Measurements from ENCODE around the gene ZNF853. TPM values are rescaled to one million over a fixed set of nuclear protein-coding genes. Genes with fewer than 3 reads are reported as not detected.

The ZNF853 gene
- polyA plus RNA-seq, 1 donor (not counting 4 experiments of a cell fraction or from before 2014, with no cell fraction given): 0.03 TPM

DNA sequence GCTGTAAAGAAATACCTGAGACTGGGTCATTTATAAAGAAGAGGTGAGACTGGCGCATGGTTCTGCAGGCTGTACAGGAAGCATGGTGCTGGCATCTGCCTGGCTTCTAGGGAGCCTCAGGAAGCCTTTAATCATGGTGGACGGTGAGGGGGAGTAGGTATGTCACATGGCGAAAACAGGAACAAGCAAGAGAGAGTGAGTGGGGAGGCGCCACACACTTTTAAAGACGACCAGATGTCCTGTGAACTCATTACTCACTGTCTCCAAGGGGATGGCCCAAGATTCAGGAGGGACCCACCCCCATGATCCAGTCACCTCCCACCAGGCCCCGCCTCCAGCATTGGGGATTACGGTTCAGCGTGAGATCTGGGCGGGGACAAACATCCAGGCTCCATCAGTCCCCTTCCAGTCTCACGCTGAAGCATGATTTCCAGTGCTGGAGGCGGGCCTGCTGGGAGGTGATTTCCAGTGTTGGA is 24.9 kb downstream of the ZNF853 start:
- DNase-seq (ENCODE audit: low read depth, low spot score) (no peak), FAIRE-seq (no peak)
- Histone ChIP-seq H4K20me1 (ENCODE audit: control insufficient read depth, extremely low read depth, insufficient read depth, low read length) (no peaks in the 10 kb centered on the region), H3K9me3 (ENCODE audit: control insufficient read depth, low read depth, low read length) (no peaks in the 10 kb centered on the region), H3K36me3 (ENCODE audit: control insufficient read depth in 2 of 2, extremely low read depth in 1 of 2, insufficient read depth in 2 of 2, low read length in 2 of 2) (peaks cover 13 to 24% of the 10 kb centered on the region in 2 experiments), H3K4me2 (ENCODE audit: control insufficient read depth, extremely low read depth, insufficient read depth, low read depth, low read length) (no peak overlapping the region), H3K9ac (ENCODE audit: control insufficient read depth, extremely low read depth, insufficient read depth, low read length) (no peak overlapping the region), H3K4me3 (ENCODE audit: control insufficient read depth in 2 of 3, extremely low read depth in 1 of 3, insufficient read depth in 2 of 3, low read depth in 1 of 3, low read length in 3 of 3) (no peak overlapping the region), H3K9me1 (ENCODE audit: control insufficient read depth, extremely low read depth, insufficient read depth, low read length) (no peaks in the 10 kb centered on the region), H3K27me3 (ENCODE audit: control insufficient read depth, extremely low read depth, insufficient read depth, low read length) (no peaks in the 10 kb centered on the region), H3K27ac (ENCODE audit: control insufficient read depth, insufficient read depth, low read length) (no peak overlapping the region), H3K79me2 (ENCODE audit: control insufficient read depth, insufficient read depth, low read length) (peaks cover 27% of the 10 kb centered on the region), H2AFZ (ENCODE audit: control insufficient read depth, low read length) (no peak overlapping the region), H3K4me1 (ENCODE audit: control insufficient read depth, extremely low read depth, insufficient read depth, low read length) (peaks cover 6% of the 10 kb centered on the region)
- dilution Hi-C loops (cut with MboI; ENCODE audit: extremely low pct_ligation_motif_present, low sequenced_read_pairs): no loop called here
- TF ChIP-seq, protein P1, sequence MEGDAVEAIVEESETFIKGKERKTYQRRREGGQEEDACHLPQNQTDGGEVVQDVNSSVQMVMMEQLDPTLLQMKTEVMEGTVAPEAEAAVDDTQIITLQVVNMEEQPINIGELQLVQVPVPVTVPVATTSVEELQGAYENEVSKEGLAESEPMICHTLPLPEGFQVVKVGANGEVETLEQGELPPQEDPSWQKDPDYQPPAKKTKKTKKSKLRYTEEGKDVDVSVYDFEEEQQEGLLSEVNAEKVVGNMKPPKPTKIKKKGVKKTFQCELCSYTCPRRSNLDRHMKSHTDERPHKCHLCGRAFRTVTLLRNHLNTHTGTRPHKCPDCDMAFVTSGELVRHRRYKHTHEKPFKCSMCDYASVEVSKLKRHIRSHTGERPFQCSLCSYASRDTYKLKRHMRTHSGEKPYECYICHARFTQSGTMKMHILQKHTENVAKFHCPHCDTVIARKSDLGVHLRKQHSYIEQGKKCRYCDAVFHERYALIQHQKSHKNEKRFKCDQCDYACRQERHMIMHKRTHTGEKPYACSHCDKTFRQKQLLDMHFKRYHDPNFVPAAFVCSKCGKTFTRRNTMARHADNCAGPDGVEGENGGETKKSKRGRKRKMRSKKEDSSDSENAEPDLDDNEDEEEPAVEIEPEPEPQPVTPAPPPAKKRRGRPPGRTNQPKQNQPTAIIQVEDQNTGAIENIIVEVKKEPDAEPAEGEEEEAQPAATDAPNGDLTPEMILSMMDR (optimal IDR thresholded peaks at IDR 0.05 in 1 of 3, IDR thresholded peaks at IDR 0.05 in 1 of 3, conservative IDR thresholded peaks at IDR 0.05 in 1 of 3; ENCODE audit: extremely low read depth in 1 of 3, insufficient read depth in 2 of 3, low read length in 3 of 3): no peak
- TF ChIP-seq EZH2 (IDR thresholded peaks at IDR 0.05; ENCODE audit: low read length): no peak

DNA sequence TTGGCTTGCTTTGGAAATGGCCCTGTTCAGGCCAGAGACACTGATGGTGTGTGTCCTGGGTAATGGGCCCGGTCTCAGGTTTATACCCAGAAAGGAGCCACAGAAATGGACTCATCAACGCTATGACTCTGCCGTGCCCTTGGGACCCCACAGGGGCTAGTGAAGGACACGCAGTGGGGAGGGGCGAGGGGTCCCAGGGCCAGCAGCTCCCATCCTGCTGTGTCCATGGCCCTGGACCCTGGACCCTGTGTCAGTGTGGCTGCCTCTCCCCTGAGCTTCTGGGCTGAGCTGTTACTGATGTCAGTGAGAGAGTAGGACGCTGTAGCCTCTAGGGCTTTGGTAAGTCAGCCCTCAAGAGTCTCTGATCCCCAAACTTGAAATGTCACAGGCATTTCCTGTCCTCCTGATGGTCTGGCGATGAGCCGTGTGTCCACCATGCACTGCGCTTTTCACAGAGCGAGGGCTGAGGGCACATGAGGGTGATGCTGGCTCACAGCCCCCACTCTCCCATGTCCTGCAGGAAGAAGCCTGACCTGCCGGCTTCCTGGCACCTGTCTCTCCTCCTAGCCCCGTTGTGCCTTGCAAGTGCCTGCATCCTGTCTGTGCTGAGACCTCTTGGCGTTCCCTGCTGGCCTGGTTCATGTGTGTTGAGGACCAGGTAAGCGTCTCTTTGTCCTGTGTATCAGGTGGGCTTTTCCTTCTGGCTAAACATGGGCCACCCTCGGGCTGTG is 26.1 kb downstream of the ZNF853 start:
- H3K4me2 ChIP-seq (ENCODE audit: control insufficient read depth, extremely low read depth, insufficient read depth, low read depth, low read length): no peak overlapping the region
- no peak overlapping the region for H2AFZ ChIP-seq (ENCODE audit: control insufficient read depth, low read length)
- no peaks in the 10 kb centered on the region for H3K9me1 ChIP-seq (ENCODE audit: control insufficient read depth, extremely low read depth, insufficient read depth, low read length)
- H3K79me2 ChIP-seq (ENCODE audit: control insufficient read depth, insufficient read depth, low read length): peaks cover 27% of the 10 kb centered on the region
- no peaks in the 10 kb centered on the region for H3K27me3 ChIP-seq (ENCODE audit: control insufficient read depth, extremely low read depth, insufficient read depth, low read length)
- H3K4me1 ChIP-seq (ENCODE audit: control insufficient read depth, extremely low read depth, insufficient read depth, low read length): peaks cover 6% of the 10 kb centered on the region
- H3K9ac ChIP-seq (ENCODE audit: control insufficient read depth, extremely low read depth, insufficient read depth, low read length): no peak overlapping the region
- no peaks in the 10 kb centered on the region for H3K9me3 ChIP-seq (ENCODE audit: control insufficient read depth, low read depth, low read length)
- dilution Hi-C loops (cut with MboI; ENCODE audit: extremely low pct_ligation_motif_present, low sequenced_read_pairs): no loop called here
- TF ChIP-seq, protein P1 (optimal IDR thresholded peaks at IDR 0.05 in 1 of 3, IDR thresholded peaks at IDR 0.05 in 1 of 3, conservative IDR thresholded peaks at IDR 0.05 in 1 of 3; ENCODE audit: extremely low read depth in 1 of 3, insufficient read depth in 2 of 3, low read length in 3 of 3): no peak
- TF ChIP-seq EZH2 (IDR thresholded peaks at IDR 0.05; ENCODE audit: low read length): no peak
- H3K36me3 ChIP-seq (ENCODE audit: control insufficient read depth in 2 of 2, extremely low read depth in 1 of 2, insufficient read depth in 2 of 2, low read length in 2 of 2): peaks cover 13 to 28% of the 10 kb centered on the region in 2 experiments
- H3K27ac ChIP-seq (ENCODE audit: control insufficient read depth, insufficient read depth, low read length): no peak overlapping the region
- H4K20me1 ChIP-seq (ENCODE audit: control insufficient read depth, extremely low read depth, insufficient read depth, low read length): no peaks in the 10 kb centered on the region
- DNase-seq (ENCODE audit: low read depth, low spot score): no peak
- no peak overlapping the region for H3K4me3 ChIP-seq (ENCODE audit: control insufficient read depth in 2 of 3, extremely low read depth in 1 of 3, insufficient read depth in 2 of 3, low read depth in 1 of 3, low read length in 3 of 3)
- FAIRE-seq: no peak
